HL-60 (cell line): ENCODE data around the gene MRPL33.

ENCODE experiments used
- POLR2AphosphoS5 ChIP-seq: IDR thresholded peaks from 2 replicates; pipeline ENCODE4 v1.6.1; 2012; ENCODE audit warnings: low read depth
- REST ChIP-seq: IDR thresholded peaks from 2 replicates; pipeline ENCODE4 v1.6.1; 2012; ENCODE audit warnings: low read depth; ENCODE audit not compliant: insufficient replicate concordance
- TF ChIP-seq, protein P1 (sequence below): IDR thresholded peaks from one replicate; pipeline ENCODE4 v1.5.1; 2011; ENCODE audit warnings: low read length, control low read depth, inconsistent platforms; ENCODE audit not compliant: insufficient read depth

GRCh38 chr2:27766287-27766661, 5.2 kb upstream of the MRPL33 start:
- TF ChIP-seq POLR2AphosphoS5 (no peak), REST (no peak)
- TF ChIP-seq, protein P1, sequence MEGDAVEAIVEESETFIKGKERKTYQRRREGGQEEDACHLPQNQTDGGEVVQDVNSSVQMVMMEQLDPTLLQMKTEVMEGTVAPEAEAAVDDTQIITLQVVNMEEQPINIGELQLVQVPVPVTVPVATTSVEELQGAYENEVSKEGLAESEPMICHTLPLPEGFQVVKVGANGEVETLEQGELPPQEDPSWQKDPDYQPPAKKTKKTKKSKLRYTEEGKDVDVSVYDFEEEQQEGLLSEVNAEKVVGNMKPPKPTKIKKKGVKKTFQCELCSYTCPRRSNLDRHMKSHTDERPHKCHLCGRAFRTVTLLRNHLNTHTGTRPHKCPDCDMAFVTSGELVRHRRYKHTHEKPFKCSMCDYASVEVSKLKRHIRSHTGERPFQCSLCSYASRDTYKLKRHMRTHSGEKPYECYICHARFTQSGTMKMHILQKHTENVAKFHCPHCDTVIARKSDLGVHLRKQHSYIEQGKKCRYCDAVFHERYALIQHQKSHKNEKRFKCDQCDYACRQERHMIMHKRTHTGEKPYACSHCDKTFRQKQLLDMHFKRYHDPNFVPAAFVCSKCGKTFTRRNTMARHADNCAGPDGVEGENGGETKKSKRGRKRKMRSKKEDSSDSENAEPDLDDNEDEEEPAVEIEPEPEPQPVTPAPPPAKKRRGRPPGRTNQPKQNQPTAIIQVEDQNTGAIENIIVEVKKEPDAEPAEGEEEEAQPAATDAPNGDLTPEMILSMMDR = no peak
